B cell (primary cell): ENCODE results near the gene PTPRT. TPM values are rescaled to one million over a fixed set of nuclear protein-coding genes. Genes with fewer than 3 reads are reported as not detected.

Experiments
- ATAC-seq: fragments of 200-7000 bp; cut with Tn5 transposase; one replicate; pipeline ENCODE4 v1.10.0; 2021; ENCODE audit warnings: low read depth, mild to moderate bottlenecking, moderate number of reproducible peaks, moderate library complexity
- CTCF ChIA-PET: fragments of 350-600 bp; sonication (Branson Sonifier 250); formaldehyde crosslinking; loops from one replicate; lab custom pipeline; 2021; ENCODE audit warnings: antibody characterized with exemption, inconsistent platforms; lab: Charles Lee
- POLR2A ChIA-PET: fragments of 350-600 bp; sonication (Branson Sonifier 250); formaldehyde crosslinking; loops from one replicate; lab custom pipeline; 2021; ENCODE audit warnings: antibody characterized with exemption; lab: Charles Lee
- DNase-seq: peaks from one replicate; pipeline ENCODE4 v3.0.0; 2013
- H2AFZ ChIP-seq: 2 replicates; pipeline ENCODE4 v1.6.1; 2012; ENCODE audit warnings: mild to moderate bottlenecking, low read depth, low read length; ENCODE audit not compliant: insufficient read depth, poor library complexity, severe bottlenecking
- H3K27ac ChIP-seq, 2 donors: 1 replicate in 1 of 2; 2 replicates in 1 of 2; pipeline ENCODE4 v1.5.1; 2012 to 2013; ENCODE audit warnings: low read length in 2 of 2, mild to moderate bottlenecking in 2 of 2, moderate library complexity in 1 of 2
- H3K27me3 ChIP-seq, 4 experiments: fragments of 200-600 bp in 1 of 4; sonication (generic) in 1 of 4; replicated peaks in 1 of 4; 1 replicate in 2 of 4; 2 replicates in 2 of 4; pipeline versions ENCODE4 v1.6.1 to v1.7.0; 2013 to 2016; ENCODE audit warnings: low read length in 3 of 4, mild to moderate bottlenecking in 2 of 4, mixed read lengths in 1 of 4, moderate library complexity in 1 of 4; ENCODE audit not compliant: insufficient read depth in 4 of 4, control insufficient read depth in 3 of 4; ENCODE audit errors: control extremely low read depth in 1 of 4
- H3K36me3 ChIP-seq, 2 experiments: replicated peaks in 1 of 2; 1 replicate in 1 of 2; 2 replicates in 1 of 2; pipeline versions ENCODE4 v1.6.1 to v1.7.1; 2013; ENCODE audit warnings: low read length in 1 of 2; ENCODE audit not compliant: insufficient read depth in 2 of 2, control insufficient read depth in 1 of 2; ENCODE audit errors: control extremely low read depth in 1 of 2, extremely low read depth in 1 of 2
- H3K4me1 ChIP-seq, 2 donors: fragments of 200-600 bp in 1 of 2; sonication (generic) in 1 of 2; 1 replicate in 1 of 2; 2 replicates in 1 of 2; pipeline versions ENCODE4 v1.5.1 to v1.6.1; 2013 to 2017; ENCODE audit warnings: low read length in 2 of 2; ENCODE audit not compliant: control insufficient read depth in 2 of 2, insufficient read depth in 2 of 2
- H3K4me2 ChIP-seq: replicated peaks from 2 replicates; pipeline ENCODE3; 2012; ENCODE audit warnings: mild to moderate bottlenecking, low read depth, low read length; ENCODE audit not compliant: poor library complexity, severe bottlenecking
- H3K4me3 ChIP-seq, 5 experiments: fragments of 200-600 bp in 1 of 5; sonication (generic) in 1 of 5; 1 replicate in 3 of 5; 2 replicates in 2 of 5; pipeline versions ENCODE4 v1.5.1 to v1.7.0; 2011 to 2016; ENCODE audit warnings: low read length in 4 of 5, mild to moderate bottlenecking in 4 of 5, low read depth in 2 of 5, control low read depth in 1 of 5, moderate library complexity in 1 of 5; ENCODE audit not compliant: insufficient read depth in 1 of 5; ENCODE audit errors: control extremely low read depth in 1 of 5, extremely low read depth in 1 of 5
- H3K79me2 ChIP-seq: fragments of 200-600 bp; sonication (generic); one replicate; pipeline ENCODE4 v1.6.0; 2016; ENCODE audit warnings: low read length; ENCODE audit not compliant: control insufficient read depth, insufficient read depth
- H3K9ac ChIP-seq: fragments of 200-600 bp; sonication (generic); 2 replicates; pipeline ENCODE4 v1.6.1; 2017; ENCODE audit warnings: mild to moderate bottlenecking, low read length, moderate library complexity
- H3K9me3 ChIP-seq, 3 donors: one replicate each; pipeline versions ENCODE4 v1.6.1 to v1.7.1; 2013; ENCODE audit warnings: low read length in 2 of 3; ENCODE audit not compliant: control insufficient read depth in 2 of 3, insufficient read depth in 1 of 3; ENCODE audit errors: control extremely low read depth in 1 of 3
- H4K20me1 ChIP-seq: 2 replicates; pipeline ENCODE4 v1.6.0; 2012; ENCODE audit warnings: mild to moderate bottlenecking, low read length; ENCODE audit not compliant: insufficient read depth, control insufficient read depth, poor library complexity, severe bottlenecking
- H3K27ac Mint-ChIP-seq: one replicate; pipeline ENCODE4 v1.8.0; 2021; ENCODE audit warnings: mixed read lengths
- H3K27me3 Mint-ChIP-seq: one replicate; pipeline ENCODE4 v1.8.0; 2021; ENCODE audit warnings: mixed read lengths
- H3K4me1 Mint-ChIP-seq: one replicate; pipeline ENCODE4 v1.8.0; 2021; ENCODE audit warnings: mixed read lengths
- H3K4me3 Mint-ChIP-seq: one replicate; pipeline ENCODE4 v1.8.0; 2021; ENCODE audit warnings: mixed read lengths
- H3K9me3 Mint-ChIP-seq: one replicate; pipeline ENCODE4 v1.8.0; 2022; ENCODE audit warnings: mixed read lengths; ENCODE audit not compliant: insufficient read depth
- CTCF ChIP-seq: fragments of 200-600 bp; IDR thresholded peaks from one replicate; pipeline ENCODE4 v1.8.0; 2022; ENCODE audit warnings: antibody characterized with exemption, mild to moderate bottlenecking
- EZH2 ChIP-seq: IDR thresholded peaks from 2 replicates; pipeline ENCODE4 v1.6.1; 2012; ENCODE audit warnings: borderline replicate concordance, low read depth, mild to moderate bottlenecking, moderate library complexity, low read length; ENCODE audit not compliant: insufficient read depth, poor library complexity, severe bottlenecking
- WGBS: methylation state at CpG from one replicate; pipeline ENCODE4 v1.1.5; 2013; ENCODE audit warnings: missing lambda C conversion rate; ENCODE audit not compliant: insufficient coverage; 5-methylcytosine and 5-hydroxymethylcytosine counted together
- intact Hi-C: fragments of 100-400 bp; cut with micrococcal nuclease; formaldehyde crosslinking; loops from one replicate; pipeline ENCODE4 v1.10.0; 2022
- polyA plus RNA-seq: library from polyadenylated mRNA; depleted of rRNA; stranded (reverse); fragments of >200 nt; gene quantifications from 2 replicates; pipeline ENCODE4 v1.2.3, GENCODE V29; 2012
- total RNA-seq, 2 donors: library from RNA; stranded (reverse); fragments of 120-200 nt in 1 of 2; gene quantifications; 1 replicate in 1 of 2; 2 replicates in 1 of 2; pipeline versions ENCODE4 v1.2.3 to v1.2.4, GENCODE V29; 2013 to 2022

PTPRT gene
- total and polyA plus RNA-seq, 2 donors (not counting 1 experiment from before 2014, with no cell fraction given), result not detected

GRCh38 chr20:42399802-42400201 is 789.9 kb downstream of the PTPRT start:
- no peaks in the 10 kb centered on the region for H3K36me3 ChIP-seq
- no peak overlapping the region for H3K9ac ChIP-seq
- POLR2A ChIA-PET, result no interaction called here
- H3K27ac ChIP-seq, result no peak overlapping the region
- H4K20me1 ChIP-seq, result no peaks in the 10 kb centered on the region
- peaks cover 4% of the 10 kb centered on the region for H3K9me3 Mint-ChIP-seq
- ATAC-seq (no peak), DNase-seq (no peak)
- H3K27me3 ChIP-seq, result no peaks in the 10 kb centered on the region
- no peak overlapping the region for H3K4me3 ChIP-seq
- no peak overlapping the region for H3K4me2 ChIP-seq
- H3K4me3 Mint-ChIP-seq, result no peak overlapping the region
- CTCF ChIA-PET, result no interaction called here
- no peaks in the 10 kb centered on the region for H3K79me2 ChIP-seq
- H3K4me1 ChIP-seq, result no peaks in the 10 kb centered on the region
- H3K27ac Mint-ChIP-seq, result no peak overlapping the region
- no CpG with 5 or more reads among the region's 3 CpGs for WGBS
- H2AFZ ChIP-seq, result no peak overlapping the region
- intact Hi-C loops, result no loop called here
- no peak for TF ChIP-seq CTCF
- TF ChIP-seq EZH2, result no peak
- no peaks in the 10 kb centered on the region for H3K27me3 Mint-ChIP-seq
- H3K4me1 Mint-ChIP-seq, result no peaks in the 10 kb centered on the region
- H3K9me3 ChIP-seq, result no peaks in the 10 kb centered on the region

- H4K20me1 ChIP-seq, result no peaks in the 10 kb centered on the region
These were observed 797.3 kb downstream of the PTPRT start for GRCh38 chr20:42392442-42392841.

More at GRCh38 chr20:42392442-42392841, 797.3 kb downstream of the PTPRT start:
- Histone ChIP-seq H2AFZ (no peak overlapping the region), H3K9me3 (no peaks in the 10 kb centered on the region), H3K27ac (no peak overlapping the region), H3K36me3 (no peaks in the 10 kb centered on the region), H3K27me3 (no peaks in the 10 kb centered on the region), H3K4me2 (no peak overlapping the region), H3K79me2 (no peaks in the 10 kb centered on the region), H3K4me3 (no peak overlapping the region), H3K9ac (no peak overlapping the region), H3K4me1 (no peaks in the 10 kb centered on the region)
- Mint-ChIP-seq H3K27me3 (no peaks in the 10 kb centered on the region), H3K27ac (no peak overlapping the region), H3K4me1 (no peaks in the 10 kb centered on the region), H3K9me3 (no peaks in the 10 kb centered on the region), H3K4me3 (no peak overlapping the region)
- TF ChIP-seq CTCF (no peak), EZH2 (no peak)
- intact Hi-C loops, result no loop called here
- POLR2A ChIA-PET, result no interaction called here
- WGBS, result no CpG with 5 or more reads among the region's 2 CpGs
- ATAC-seq (no peak), DNase-seq (no peak)
- CTCF ChIA-PET, result no interaction called here
